HG03060 (cell line): Measurements from ENCODE around the gene EPGN.
A peak's percentile ranks its signal among the peaks of the same experiment; 100 is the strongest.
"Not testable (repeated sequence)": the region's sequence is repeated elsewhere in the genome, so short reads cannot be mapped to it uniquely, and the experiment has no call there.

Experiments
- ATAC-seq: cut with Tn5 transposase; IDR thresholded peaks from one replicate; pipeline ENCODE4 v1.9.1; 2021; ENCODE audit warnings: low read depth, moderate number of reproducible peaks; ENCODE audit not compliant: unreplicated experiment

The EPGN gene

GRCh38 chr4:74335341-74336021, 27.2 kb downstream of the EPGN start:
- ATAC-seq: peak; percentile 93

GRCh38 chr4:74338792-74339333, 30.6 kb downstream of the EPGN start:
- ATAC-seq: no peak

- no peak for ATAC-seq
Observed at GRCh38 chr4:74339501-74339900, 31.2 kb downstream of the EPGN start.

GRCh38 chr4:74340421-74340820, 32.2 kb downstream of the EPGN start:
- ATAC-seq: not testable (repeated sequence)

- ATAC-seq: no peak
Observed at GRCh38 chr4:74344031-74344430, 35.8 kb downstream of the EPGN start.

- no peak for ATAC-seq
Observed at GRCh38 chr4:74353858-74354257, 45.6 kb downstream of the EPGN start.

- no peak for ATAC-seq
Observed at GRCh38 chr4:74357965-74358364, 49.7 kb downstream of the EPGN start.

- no peak for ATAC-seq
Observed at GRCh38 chr4:74361671-74362070, 53.4 kb downstream of the EPGN start.

- ATAC-seq: no peak
Observed at GRCh38 chr4:74362347-74362746, 54.1 kb downstream of the EPGN start.

GRCh38 chr4:74364256-74364651, 56.0 kb downstream of the EPGN start:
- no peak for ATAC-seq

GRCh38 chr4:74364652-74365491, 56.6 kb downstream of the EPGN start, which contains the start of gene EREG:
Gene EREG (plus strand): TSS chr4:74365145. CDS start chr4:74365309, 164 bp downstream.
- no peak for ATAC-seq

- ATAC-seq: no peak
Observed at GRCh38 chr4:74365761-74366160, 57.5 kb downstream of the EPGN start.
